ENCODE data around the gene COMMD9. TPM values are rescaled to one million over a fixed set of nuclear protein-coding genes. Genes with fewer than 3 reads are reported as not detected.

COMMD9 gene
- total RNA-seq, 1 experiment from 2014 or later: 70.8 TPM

- no peak overlapping the region for H3K27ac ChIP-seq (ENCODE audit: low read length)
- ATAC-seq (no peak), DNase-seq (no peak)
- intact Hi-C loops (cut with micrococcal nuclease): no loop called here
- H3K9me2 ChIP-seq (replicated peaks; ENCODE audit: low read length): no peaks in the 10 kb centered on the region
- no peaks in the 10 kb centered on the region for H3K79me2 ChIP-seq (ENCODE audit: low read length)
- ChIA-PET POLR2A (ENCODE audit: unreplicated experiment) (no interaction called here), CTCF (no interaction called here)
- no peak overlapping the region for H3K4me2 ChIP-seq (ENCODE audit: low read length)
- peaks cover 16% of the 10 kb centered on the region for H3K4me1 ChIP-seq (ENCODE audit: insufficient read depth, low read length)
- no peak for TF ChIP-seq CTCF (conservative IDR thresholded peaks at IDR 0.05; ENCODE audit: low read depth, low read length)
- no peak for TF ChIP-seq EZH2 (IDR thresholded peaks at IDR 0.05; ENCODE audit: low read length, unreplicated experiment)
- no peak for TF ChIP-seq EZH2phosphoT487 (IDR thresholded peaks at IDR 0.05; ENCODE audit: borderline replicate concordance, low read length)
- no TSS peak for BruUV-seq (replicated peaks)
- H3K9me3 ChIP-seq (ENCODE audit: low read length): no peaks in the 10 kb centered on the region
- H3K27me3 ChIP-seq (ENCODE audit: low read length): no peaks in the 10 kb centered on the region
- no peaks in the 10 kb centered on the region for H3F3A ChIP-seq (ENCODE audit: low read length, unreplicated experiment)
- no peak overlapping the region for H3K4me3 ChIP-seq (ENCODE audit: low read length)
- no peaks in the 10 kb centered on the region for H3K36me3 ChIP-seq (ENCODE audit: low read depth, low read length)
- H4K20me1 ChIP-seq (ENCODE audit: low read length): no peaks in the 10 kb centered on the region
- no peak overlapping the region for H3K9ac ChIP-seq (ENCODE audit: low read length)
- no peak overlapping the region for H2AFZ ChIP-seq (ENCODE audit: low read length)
Observed at GRCh38 chr11:36248436-36248835, 40.8 kb downstream of the COMMD9 start.

DNA sequence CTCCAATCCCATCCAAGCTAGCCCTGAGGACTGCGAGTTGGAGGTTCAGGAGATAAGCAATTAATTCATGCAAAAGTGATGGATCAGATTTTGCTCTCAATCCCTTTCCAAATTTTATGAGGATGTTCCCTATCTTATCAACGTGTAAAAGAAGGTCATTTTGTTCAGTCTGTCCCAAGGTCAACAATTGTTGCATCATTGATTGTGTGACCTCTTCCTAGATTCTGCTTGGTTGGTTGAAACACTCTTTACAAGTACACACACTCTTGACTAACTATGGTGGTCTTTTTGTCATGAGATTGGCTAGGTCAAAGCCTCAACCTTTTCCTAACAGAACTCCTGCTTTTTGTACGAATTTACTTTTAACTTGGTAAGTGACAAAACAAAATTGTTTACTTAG, 41.7 kb downstream of the COMMD9 start:
- BruUV-seq (replicated peaks): no TSS peak
- POLR2A ChIA-PET (ENCODE audit: unreplicated experiment): no interaction called here
- intact Hi-C loops (cut with micrococcal nuclease): no loop called here

GRCh38 chr11:36243641-36244040, 45.6 kb downstream of the COMMD9 start:
- H3K4me3 ChIP-seq (ENCODE audit: low read length): no peak overlapping the region
- no peak for ATAC-seq
- TF ChIP-seq CTCF (conservative IDR thresholded peaks at IDR 0.05; ENCODE audit: low read depth, low read length) (no peak), EZH2 (IDR thresholded peaks at IDR 0.05; ENCODE audit: low read length, unreplicated experiment) (no peak), EZH2phosphoT487 (IDR thresholded peaks at IDR 0.05; ENCODE audit: borderline replicate concordance, low read length) (no peak)
- ChIA-PET CTCF (no interaction called here), POLR2A (ENCODE audit: unreplicated experiment) (no interaction called here)
- H3K9me2 ChIP-seq (replicated peaks; ENCODE audit: low read length): no peaks in the 10 kb centered on the region
- peaks cover 1% of the 10 kb centered on the region for H3K4me1 ChIP-seq (ENCODE audit: insufficient read depth, low read length)
- no peaks in the 10 kb centered on the region for H3K79me2 ChIP-seq (ENCODE audit: low read length)
- no TSS peak for BruUV-seq (replicated peaks)
- H2AFZ ChIP-seq (ENCODE audit: low read length): no peak overlapping the region
- no peaks in the 10 kb centered on the region for H3K36me3 ChIP-seq (ENCODE audit: low read depth, low read length)
- no peaks in the 10 kb centered on the region for H3K9me3 ChIP-seq (ENCODE audit: low read length)
- H3K27ac ChIP-seq (ENCODE audit: low read length): no peak overlapping the region
- H3K9ac ChIP-seq (ENCODE audit: low read length): no peak overlapping the region
- no peaks in the 10 kb centered on the region for H3F3A ChIP-seq (ENCODE audit: low read length, unreplicated experiment)
- no peak for DNase-seq
- no peaks in the 10 kb centered on the region for H3K27me3 ChIP-seq (ENCODE audit: low read length)
- intact Hi-C loops (cut with micrococcal nuclease): no loop called here
- H4K20me1 ChIP-seq (ENCODE audit: low read length): no peaks in the 10 kb centered on the region
- H3K4me2 ChIP-seq (ENCODE audit: low read length): no peak overlapping the region

More for the DNA sequence above, 41.7 kb downstream of the COMMD9 start:
- Histone ChIP-seq H3K9ac (ENCODE audit: low read length) (no peak overlapping the region), H3K4me3 (ENCODE audit: low read length) (no peak overlapping the region), H3K36me3 (ENCODE audit: low read depth, low read length) (no peaks in the 10 kb centered on the region), H3K79me2 (ENCODE audit: low read length) (no peaks in the 10 kb centered on the region), H3K4me1 (ENCODE audit: insufficient read depth, low read length) (peaks cover 16% of the 10 kb centered on the region), H3K9me3 (ENCODE audit: low read length) (no peaks in the 10 kb centered on the region), H3F3A (ENCODE audit: low read length, unreplicated experiment) (no peaks in the 10 kb centered on the region), H3K27ac (ENCODE audit: low read length) (no peak overlapping the region), H3K9me2 (replicated peaks; ENCODE audit: low read length) (no peaks in the 10 kb centered on the region), H2AFZ (ENCODE audit: low read length) (no peak overlapping the region), H3K4me2 (ENCODE audit: low read length) (no peak overlapping the region), H4K20me1 (ENCODE audit: low read length) (no peaks in the 10 kb centered on the region), H3K27me3 (ENCODE audit: low read length) (no peaks in the 10 kb centered on the region)
- CTCF ChIA-PET: no interaction called here
- no peak for ATAC-seq
- TF ChIP-seq CTCF (conservative IDR thresholded peaks at IDR 0.05; ENCODE audit: low read depth, low read length) (no peak), EZH2 (IDR thresholded peaks at IDR 0.05; ENCODE audit: low read length, unreplicated experiment) (no peak), EZH2phosphoT487 (IDR thresholded peaks at IDR 0.05; ENCODE audit: borderline replicate concordance, low read length) (no peak)
- no peak for DNase-seq
